Chondrocyte (in vitro differentiated cells): ENCODE data around the gene GOLT1B. TPM values are rescaled to one million over a fixed set of nuclear protein-coding genes. Genes with fewer than 3 reads are reported as not detected.
A peak's percentile ranks its signal among the peaks of the same experiment; 100 is the strongest.

Experiments
- DNase-seq: peaks from one replicate; pipeline ENCODE4 v3.0.0; 2021; ENCODE audit warnings: mixed read lengths, low spot score
- H3K27ac Mint-ChIP-seq: one replicate; pipeline ENCODE4 v1.8.0; 2021; ENCODE audit warnings: mild to moderate bottlenecking, moderate library complexity, mixed read lengths; ENCODE audit not compliant: unreplicated experiment
- H3K27me3 Mint-ChIP-seq: 2 replicates; pipeline ENCODE4 v1.8.0; 2021; ENCODE audit warnings: low read depth, mixed read lengths
- H3K36me3 Mint-ChIP-seq: 2 replicates; pipeline ENCODE4 v1.8.0; 2021; ENCODE audit warnings: low read depth, mixed read lengths
- H3K4me1 Mint-ChIP-seq: 2 replicates; pipeline ENCODE4 v1.8.0; 2021; ENCODE audit warnings: low read depth, mild to moderate bottlenecking, mixed read lengths
- H3K4me3 Mint-ChIP-seq: one replicate; pipeline ENCODE4 v1.8.0; 2021; ENCODE audit warnings: mild to moderate bottlenecking, moderate library complexity, mixed read lengths; ENCODE audit not compliant: unreplicated experiment
- H3K9me3 Mint-ChIP-seq: 2 replicates; pipeline ENCODE4 v1.8.0; 2021; ENCODE audit warnings: low read depth, mixed read lengths
- total RNA-seq: library from RNA; stranded (reverse); gene quantifications from 3 replicates; pipeline ENCODE4 v1.2.1, GENCODE V29; 2021
- TF ChIP-seq, protein P1 (sequence below): fragments of 200-600 bp; sonication (generic); IDR thresholded peaks from 2 replicates; pipeline ENCODE4 v1.5.0; 2021; ENCODE audit warnings: antibody characterized with exemption, mild to moderate bottlenecking, moderate library complexity

Gene GOLT1B
- total RNA-seq, 1 donor from 2014 or later: 84.8 TPM

DNA sequence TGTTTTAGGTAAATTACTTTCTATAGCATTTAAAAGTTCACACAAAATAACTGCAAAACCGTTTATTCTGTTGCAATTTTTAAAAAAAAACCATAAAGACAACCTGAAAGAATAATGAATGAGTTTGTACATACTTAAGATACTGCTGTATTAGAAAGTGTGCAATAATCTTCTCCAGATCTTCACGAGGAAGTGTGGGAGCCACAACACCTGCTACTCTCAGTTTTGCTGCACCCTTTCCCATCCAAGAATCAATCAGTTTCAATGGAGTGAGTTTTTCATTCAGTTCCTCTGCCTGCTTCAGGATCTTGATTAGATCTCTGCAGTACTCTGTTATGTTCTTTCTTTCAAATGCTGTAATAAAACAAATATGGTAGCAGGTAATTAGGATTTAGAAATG is 30.3 kb upstream of the GOLT1B start:
- Mint-ChIP-seq H3K36me3 (peaks cover 40% of the 10 kb centered on the region), H3K9me3 (no peaks in the 10 kb centered on the region), H3K27me3 (no peaks in the 10 kb centered on the region), H3K27ac (no peak overlapping the region), H3K4me1 (no peaks in the 10 kb centered on the region), H3K4me3 (no peak overlapping the region)
- DNase-seq: no peak
- TF ChIP-seq, protein P1, sequence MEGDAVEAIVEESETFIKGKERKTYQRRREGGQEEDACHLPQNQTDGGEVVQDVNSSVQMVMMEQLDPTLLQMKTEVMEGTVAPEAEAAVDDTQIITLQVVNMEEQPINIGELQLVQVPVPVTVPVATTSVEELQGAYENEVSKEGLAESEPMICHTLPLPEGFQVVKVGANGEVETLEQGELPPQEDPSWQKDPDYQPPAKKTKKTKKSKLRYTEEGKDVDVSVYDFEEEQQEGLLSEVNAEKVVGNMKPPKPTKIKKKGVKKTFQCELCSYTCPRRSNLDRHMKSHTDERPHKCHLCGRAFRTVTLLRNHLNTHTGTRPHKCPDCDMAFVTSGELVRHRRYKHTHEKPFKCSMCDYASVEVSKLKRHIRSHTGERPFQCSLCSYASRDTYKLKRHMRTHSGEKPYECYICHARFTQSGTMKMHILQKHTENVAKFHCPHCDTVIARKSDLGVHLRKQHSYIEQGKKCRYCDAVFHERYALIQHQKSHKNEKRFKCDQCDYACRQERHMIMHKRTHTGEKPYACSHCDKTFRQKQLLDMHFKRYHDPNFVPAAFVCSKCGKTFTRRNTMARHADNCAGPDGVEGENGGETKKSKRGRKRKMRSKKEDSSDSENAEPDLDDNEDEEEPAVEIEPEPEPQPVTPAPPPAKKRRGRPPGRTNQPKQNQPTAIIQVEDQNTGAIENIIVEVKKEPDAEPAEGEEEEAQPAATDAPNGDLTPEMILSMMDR: no peak

DNA sequence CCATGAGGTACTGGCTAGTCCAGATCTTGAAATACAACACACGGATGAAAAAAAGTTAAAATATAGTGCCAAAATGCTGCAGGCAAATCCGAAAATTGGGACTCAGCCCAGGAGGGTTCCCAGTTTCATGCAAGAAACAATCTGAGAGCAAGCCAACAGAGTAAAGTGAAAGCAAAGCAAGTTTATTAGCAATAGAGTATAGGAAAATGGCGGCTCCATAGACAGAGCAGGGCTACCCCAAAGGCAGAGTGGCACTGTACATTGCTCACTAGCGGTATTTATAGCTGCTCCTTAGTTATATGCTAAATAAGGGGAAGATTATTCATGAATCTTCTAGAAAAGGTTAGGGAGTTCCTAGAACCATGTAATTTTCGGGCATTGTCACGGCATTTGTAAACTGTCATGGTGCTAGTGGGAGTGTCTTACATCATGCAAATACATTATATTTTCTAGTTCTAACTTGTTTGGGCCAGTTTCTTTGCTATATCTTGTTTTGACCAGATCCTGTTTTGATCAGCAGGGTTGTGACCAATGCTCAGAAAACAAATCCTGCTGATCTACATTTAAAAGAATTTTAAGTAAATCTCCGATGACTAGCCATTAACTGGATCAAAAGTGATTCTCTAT is 29.3 kb upstream of the GOLT1B start:
- Mint-ChIP-seq H3K27me3 (no peaks in the 10 kb centered on the region), H3K9me3 (no peaks in the 10 kb centered on the region), H3K4me3 (no peak overlapping the region), H3K36me3 (peaks cover 37% of the 10 kb centered on the region), H3K4me1 (peaks cover 5% of the 10 kb centered on the region), H3K27ac (no peak overlapping the region)
- DNase-seq: no peak
- TF ChIP-seq, protein P1: no peak

DNA sequence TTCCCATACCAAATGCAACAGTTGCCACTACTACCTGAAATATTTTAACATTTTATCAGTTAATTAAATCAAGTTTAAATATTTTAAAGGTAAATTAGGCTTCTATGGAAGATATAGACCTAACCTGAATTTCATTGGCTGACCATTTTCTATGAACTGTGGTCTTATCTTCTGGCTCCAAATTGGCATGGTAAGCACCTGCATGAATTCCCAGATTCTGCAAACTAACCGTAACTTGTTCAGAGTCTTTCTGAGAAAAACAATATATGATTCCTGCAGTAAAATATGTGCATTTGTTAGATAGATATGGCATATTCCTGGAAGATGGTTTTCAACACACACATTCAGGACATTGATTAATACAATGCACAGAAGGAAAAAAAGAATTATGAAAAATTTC is 26.0 kb upstream of the GOLT1B start:
- Mint-ChIP-seq H3K27ac (no peak overlapping the region), H3K4me1 (peaks cover 8% of the 10 kb centered on the region), H3K36me3 (peaks cover 24% of the 10 kb centered on the region), H3K4me3 (no peak overlapping the region), H3K27me3 (no peaks in the 10 kb centered on the region), H3K9me3 (no peaks in the 10 kb centered on the region)
- DNase-seq: no peak
- TF ChIP-seq, protein P1: no peak

DNA sequence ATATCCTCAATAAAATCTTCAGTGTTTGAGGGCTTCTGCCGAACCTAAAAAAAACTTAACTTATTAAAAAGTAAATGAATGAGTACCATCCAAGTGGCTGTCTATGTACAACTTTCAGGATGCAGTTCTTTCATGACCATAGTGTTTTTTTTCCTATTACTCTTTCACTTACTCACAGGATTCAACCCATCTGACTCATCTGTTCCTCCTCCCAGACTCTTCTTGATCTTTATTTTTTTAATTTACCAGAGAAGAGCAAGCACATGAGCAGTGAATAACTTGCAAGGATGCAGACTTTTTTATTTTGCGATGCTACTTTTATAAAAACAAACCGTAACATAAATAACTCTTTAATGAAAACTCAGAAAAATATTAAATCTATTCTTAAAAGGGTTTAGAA is 24.6 kb upstream of the GOLT1B start:
- peaks cover 20% of the 10 kb centered on the region for H3K36me3 Mint-ChIP-seq
- no peak for DNase-seq
- TF ChIP-seq, protein P1: no peak
- no peaks in the 10 kb centered on the region for H3K9me3 Mint-ChIP-seq
- no peak overlapping the region for H3K4me3 Mint-ChIP-seq
- no peaks in the 10 kb centered on the region for H3K27me3 Mint-ChIP-seq
- peak overlapping the region; percentile 82 for H3K27ac Mint-ChIP-seq
- H3K4me1 Mint-ChIP-seq: peaks cover 8% of the 10 kb centered on the region

DNA sequence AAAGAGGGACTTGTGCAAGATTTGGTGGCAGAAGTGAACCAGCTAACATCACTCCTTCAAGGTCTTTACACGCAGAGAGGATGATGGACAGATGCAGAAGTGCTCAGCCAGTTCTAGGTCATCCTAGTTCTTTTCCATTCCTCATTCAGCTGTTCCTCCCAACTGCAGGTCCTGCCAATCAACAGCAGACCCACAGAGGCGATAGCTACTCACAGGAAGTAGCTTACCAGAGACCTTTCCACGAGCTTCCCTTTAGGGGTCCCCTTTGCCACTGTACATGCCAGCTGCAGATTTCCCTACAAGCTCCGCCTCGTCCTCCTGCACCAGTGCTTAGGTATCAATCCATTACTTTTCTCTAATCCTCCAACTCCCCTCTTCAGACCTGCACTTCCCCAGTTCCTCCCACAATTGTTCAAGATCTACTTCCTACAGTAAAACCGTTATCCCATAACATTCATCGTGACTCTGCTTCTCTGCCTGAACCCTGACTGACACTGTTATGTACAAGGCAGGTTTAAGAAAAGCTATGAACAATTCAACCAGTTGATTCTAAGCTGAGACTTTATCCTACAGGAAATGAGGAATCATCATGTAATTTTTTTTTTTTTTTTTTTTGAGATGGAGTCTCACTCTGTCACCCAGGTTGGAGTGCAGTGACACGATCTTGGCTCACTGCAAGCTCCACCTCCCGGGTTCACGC is 22.7 kb upstream of the GOLT1B start:
- TF ChIP-seq, protein P1: no peak
- peaks cover 16% of the 10 kb centered on the region for H3K36me3 Mint-ChIP-seq
- H3K4me1 Mint-ChIP-seq: peaks cover 8% of the 10 kb centered on the region

More for the DNA sequence above, 22.7 kb upstream of the GOLT1B start:
- Mint-ChIP-seq H3K27ac (no peak overlapping the region), H3K9me3 (no peaks in the 10 kb centered on the region), H3K27me3 (no peaks in the 10 kb centered on the region), H3K4me3 (no peak overlapping the region)
- no peak for DNase-seq
